HG03520 (cell line): ENCODE measurements around the gene APOA4.

ENCODE experiments used
- ATAC-seq: cut with Tn5 transposase; IDR thresholded peaks from one replicate; pipeline ENCODE4 v1.9.1; 2021; ENCODE audit warnings: mild to moderate bottlenecking, moderate library complexity; ENCODE audit not compliant: unreplicated experiment

The APOA4 gene

DNA sequence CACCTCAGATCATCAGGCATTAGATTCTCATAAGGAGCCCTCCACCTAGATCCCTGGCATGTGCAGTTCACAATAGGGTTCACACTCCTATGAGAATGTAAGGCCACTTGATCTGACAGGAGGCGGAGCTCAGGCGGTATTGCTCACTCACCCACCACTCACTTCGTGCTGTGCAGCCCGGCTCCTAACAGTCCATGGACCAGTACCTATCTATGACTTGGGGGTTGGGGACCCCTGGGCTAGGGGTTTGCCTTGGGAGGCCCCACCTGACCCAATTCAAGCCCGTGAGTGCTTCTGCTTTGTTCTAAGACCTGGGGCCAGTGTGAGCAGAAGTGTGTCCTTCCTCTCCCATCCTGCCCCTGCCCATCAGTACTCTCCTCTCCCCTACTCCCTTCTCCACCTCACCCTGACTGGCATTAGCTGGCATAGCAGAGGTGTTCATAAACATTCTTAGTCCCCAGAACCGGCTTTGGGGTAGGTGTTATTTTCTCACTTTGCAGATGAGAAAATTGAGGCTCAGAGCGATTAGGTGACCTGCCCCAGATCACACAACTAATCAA, 8.8 kb upstream of the APOA4 start:
- no peak for ATAC-seq

DNA sequence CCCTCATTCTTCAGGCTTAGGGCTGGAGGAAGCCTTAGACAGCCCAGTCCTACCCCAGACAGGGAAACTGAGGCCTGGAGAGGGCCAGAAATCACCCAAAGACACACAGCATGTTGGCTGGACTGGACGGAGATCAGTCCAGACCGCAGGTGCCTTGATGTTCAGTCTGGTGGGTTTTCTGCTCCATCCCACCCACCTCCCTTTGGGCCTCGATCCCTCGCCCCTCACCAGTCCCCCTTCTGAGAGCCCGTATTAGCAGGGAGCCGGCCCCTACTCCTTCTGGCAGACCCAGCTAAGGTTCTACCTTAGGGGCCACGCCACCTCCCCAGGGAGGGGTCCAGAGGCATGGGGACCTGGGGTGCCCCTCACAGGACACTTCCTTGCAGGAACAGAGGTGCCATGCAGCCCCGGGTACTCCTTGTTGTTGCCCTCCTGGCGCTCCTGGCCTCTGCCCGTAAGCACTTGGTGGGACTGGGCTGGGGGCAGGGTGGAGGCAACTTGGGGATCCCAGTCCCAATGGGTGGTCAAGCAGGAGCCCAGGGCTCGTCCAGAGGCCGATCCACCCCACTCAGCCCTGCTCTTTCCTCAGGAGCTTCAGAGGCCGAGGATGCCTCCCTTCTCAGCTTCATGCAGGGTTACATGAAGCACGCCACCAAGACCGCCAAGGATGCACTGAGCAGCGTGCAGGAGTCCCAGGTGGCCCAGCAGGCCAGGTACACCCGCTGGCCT, 7.2 kb upstream of the APOA4 start:
- no peak for ATAC-seq

DNA sequence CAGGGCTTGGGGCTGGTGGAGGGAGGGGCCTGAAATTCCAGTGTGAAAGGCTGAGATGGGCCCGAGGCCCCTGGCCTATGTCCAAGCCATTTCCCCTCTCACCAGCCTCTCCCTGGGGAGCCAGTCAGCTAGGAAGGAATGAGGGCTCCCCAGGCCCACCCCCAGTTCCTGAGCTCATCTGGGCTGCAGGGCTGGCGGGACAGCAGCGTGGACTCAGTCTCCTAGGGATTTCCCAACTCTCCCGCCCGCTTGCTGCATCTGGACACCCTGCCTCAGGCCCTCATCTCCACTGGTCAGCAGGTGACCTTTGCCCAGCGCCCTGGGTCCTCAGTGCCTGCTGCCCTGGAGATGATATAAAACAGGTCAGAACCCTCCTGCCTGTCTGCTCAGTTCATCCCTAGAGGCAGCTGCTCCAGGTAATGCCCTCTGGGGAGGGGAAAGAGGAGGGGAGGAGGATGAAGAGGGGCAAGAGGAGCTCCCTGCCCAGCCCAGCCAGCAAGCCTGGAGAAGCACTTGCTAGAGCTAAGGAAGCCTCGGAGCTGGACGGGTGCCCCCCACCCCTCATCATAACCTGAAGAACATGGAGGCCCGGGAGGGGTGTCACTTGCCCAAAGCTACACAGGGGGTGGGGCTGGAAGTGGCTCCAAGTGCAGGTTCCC, 6.5 kb upstream of the APOA4 start, which contains the start of gene APOC3:
Gene APOC3 (plus strand): TSS at position 383 of the 659 bp plus-strand sequence. CDS start 676 bp downstream, outside the sequence.
- no peak for ATAC-seq

DNA sequence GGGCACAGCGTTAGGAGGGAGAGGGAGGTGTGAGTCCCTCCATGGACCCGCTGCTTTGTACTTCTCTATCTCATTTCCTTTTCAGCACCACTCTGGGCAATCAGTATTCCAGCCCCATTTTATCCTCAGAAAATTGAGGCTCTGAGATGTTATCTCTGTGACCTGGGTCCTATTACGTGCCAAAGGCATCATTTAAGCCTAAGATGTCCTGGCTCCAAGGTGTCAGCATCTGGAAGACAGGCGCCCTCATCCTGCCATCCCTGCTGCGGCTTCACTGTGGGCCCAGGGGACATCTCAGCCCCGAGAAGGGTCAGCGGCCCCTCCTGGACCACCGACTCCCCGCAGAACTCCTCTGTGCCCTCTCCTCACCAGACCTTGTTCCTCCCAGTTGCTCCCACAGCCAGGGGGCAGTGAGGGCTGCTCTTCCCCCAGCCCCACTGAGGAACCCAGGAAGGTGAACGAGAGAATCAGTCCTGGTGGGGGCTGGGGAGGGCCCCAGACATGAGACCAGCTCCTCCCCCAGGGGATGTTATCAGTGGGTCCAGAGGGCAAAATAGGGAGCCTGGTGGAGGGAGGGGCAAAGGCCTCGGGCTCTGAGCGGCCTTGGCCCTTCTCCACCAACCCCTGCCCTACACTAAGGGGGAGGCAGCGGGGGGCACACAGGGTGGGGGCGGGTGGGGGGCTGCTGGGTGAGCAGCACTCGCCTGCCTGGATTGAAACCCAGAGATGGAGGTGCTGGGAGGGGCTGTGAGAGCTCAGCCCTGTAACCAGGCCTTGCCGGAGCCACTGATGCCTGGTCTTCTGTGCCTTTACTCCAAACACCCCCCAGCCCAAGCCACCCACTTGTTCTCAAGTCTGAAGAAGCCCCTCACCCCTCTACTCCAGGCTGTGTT, 5.8 kb upstream of the APOA4 start:
- ATAC-seq, result no peak

DNA sequence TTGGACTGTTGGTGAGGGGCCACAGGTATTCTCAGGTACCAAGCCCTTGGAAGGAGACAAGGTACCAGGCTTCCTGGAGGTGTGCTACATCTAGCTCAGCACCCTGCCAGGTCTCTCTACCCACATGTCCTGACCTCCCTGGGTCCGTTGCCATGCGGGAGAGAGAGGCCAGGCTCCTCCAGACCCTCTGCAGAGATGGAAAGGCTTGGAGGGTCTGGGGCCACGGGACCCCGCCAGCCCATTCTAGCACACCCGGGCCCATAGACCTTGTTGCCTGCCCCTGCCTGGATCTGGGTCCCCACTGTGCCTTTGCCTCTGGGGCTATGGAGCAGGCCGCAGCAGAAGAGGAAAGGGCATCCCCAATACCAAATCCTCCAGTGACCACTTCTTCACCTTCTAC, 4.4 kb upstream of the APOA4 start:
- ATAC-seq, result no peak

DNA sequence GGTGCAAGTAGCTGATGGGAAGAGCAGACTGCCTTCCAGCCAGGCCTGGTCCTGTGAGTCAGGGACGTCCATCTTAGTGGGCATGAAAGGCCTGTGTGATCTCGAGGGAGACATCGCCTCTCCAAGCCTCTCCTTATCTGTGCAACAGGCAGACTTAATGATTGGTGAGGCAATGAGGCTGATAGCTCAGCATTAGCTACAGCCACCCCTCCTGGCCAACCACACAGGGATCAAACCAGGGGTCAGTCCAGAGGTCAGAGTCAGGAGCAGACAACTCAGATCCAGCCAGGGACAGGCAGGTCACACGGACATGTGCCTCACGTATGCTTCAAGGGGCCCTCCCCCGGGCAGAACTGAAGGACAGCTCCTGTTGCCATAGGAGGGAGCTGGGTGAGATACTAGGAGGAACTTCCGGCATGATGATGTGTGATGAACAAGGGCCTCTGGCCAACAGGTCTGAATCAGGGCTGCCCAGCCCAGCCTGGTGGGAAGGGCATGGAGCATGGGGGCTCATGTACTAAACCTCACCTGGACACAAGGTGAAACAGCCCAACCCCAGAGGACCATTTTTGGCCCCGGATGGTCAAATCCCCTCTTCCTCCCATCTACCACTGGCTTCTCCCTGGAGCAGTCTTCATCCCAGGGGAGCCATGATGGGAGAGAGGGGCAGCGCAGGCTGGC, 3.8 kb upstream of the APOA4 start:
- no peak for ATAC-seq

DNA sequence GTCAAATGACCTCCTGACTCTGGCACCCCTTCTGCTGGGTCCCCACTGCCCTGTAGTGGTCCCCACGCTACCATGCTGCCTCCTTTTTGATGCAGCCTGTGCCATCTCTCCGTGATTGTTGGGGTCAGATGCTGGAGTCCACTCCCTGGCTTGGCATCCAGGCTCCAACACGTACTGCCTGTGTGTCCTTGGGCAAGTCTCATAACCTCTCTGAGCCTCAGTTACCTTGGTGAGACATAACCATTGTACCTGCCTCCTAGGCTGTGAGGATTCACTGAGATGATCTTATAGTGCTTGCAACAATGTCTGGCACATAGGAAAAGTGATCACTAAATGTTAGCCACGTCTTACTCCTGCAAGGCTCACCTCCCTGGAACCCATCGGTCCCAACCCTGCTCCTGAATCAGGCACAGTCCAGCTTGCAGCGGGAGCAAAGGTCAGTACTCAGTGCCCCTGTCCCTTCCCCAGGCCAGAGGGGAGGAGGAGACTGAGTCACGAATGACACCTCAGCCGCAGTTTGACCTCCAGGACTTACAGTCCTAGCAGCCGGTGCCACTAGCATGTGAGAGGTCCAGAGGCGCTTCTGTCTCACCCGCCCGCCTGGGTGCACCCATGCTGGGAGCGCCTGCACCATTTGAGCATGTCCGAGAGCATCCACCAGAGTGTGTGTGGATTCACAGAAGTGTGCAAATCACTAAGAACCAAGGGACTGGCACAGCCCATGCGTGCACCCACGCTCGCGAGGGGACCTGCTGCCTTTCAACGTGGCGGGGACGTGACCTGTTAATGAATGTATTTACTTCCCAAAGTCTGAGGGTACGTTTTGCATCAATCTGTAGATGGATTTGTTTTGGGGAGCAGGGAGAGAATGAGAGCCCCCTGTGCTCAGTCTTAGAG, 3.0 kb upstream of the APOA4 start:
- no peak for ATAC-seq

DNA sequence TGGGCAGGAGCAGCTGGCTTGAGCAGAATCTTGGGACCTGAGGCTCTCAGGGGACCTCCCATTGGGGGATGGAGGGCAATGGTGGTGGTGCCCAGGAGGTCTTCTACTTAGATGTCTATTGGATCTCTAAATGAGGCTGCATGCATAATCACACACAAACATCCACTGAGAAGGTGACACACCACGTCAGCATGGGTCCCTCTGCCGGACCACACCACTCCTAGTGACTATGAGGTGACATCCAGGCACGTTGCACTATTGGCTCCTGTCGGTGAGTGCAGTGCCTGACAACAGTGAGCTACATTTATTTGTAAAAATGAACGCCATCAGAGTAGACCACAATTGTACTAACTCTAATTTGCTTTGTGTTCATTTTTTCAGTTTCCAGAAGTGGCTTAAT, 2.3 kb upstream of the APOA4 start:
- no peak for ATAC-seq

DNA sequence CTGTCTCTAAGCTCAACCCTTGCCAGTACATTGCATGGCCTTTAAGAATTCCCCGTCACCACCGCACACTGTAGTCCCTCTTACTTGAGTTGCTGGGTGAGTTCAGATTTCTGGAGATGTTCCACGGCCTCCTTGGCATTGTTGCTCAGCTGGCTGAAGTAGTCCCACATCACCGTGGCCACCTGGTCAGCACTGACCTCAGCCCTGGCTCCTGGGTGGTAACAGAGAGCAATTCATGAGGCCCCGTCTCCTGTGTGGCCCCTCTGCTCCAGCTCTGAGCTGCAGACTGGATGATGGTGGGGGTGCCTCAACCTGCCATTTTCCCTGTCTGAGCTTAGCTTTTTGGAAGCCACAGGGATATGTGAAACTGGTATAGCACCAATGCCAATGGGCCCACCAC, 529 bp downstream of the APOA4 start:
- no peak for ATAC-seq

DNA sequence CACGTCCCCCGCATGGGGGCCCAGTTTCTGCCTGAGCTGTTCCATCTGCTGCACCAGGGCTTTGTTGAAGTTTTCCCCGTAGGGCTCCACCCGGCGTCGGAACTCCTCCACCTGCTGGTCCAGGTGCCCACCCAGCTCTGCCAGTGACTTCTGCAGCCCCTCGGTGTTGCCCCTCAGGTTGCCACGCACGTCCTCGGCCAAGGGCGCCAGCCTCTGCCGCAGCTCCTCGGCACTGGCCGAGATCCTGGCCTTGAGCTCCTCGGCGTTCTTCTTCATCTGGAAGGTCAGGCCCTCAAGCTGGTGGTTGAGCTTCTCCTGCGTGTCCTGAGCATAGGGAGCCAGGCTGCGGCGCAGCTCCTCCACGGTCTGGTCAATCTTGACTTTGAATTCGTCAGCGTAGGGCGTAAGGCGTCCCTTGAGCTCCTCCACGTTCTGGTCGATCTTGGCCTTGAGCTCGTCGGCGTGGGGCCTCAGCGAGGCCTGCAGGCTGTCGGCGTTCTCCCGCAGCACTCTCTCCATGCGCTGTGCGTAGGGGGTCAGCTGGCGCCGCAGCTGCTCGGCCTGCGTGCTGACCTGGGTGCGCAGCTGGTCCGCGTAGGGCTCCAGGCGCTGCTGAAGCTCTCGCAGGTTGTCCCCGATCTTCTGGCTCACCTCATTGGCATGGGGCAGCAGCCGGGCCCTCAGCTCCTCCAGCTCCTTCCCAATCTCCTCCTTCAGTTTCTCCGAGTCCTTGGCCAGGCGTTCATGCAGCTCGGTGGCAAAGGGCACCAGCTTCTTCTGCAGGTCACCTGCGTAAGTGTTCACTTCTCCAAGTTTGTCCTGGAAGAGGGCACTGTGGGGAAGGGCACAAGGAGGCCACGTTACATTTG, 1.8 kb downstream of the APOA4 start:
- ATAC-seq, result no peak

DNA sequence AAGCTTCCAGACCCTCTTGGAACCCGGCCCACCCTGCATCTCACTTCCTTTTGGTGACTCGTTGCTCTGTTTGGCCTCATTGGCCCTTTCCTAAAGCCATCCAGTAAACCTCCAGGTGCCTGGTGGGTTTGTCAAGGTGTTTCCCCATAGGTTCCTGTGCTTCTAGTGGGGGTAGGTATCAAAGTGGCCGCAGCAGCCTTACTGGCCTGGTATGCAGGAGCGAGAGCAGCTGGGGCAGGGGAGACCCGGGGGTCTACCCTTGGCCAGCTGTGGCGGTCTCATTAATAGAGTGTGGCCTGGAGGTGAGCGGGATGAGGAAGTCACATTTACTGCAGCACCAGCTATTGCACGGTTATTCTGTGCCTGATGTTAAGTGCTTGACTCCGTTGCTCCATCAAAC, 4.1 kb downstream of the APOA4 start:
- ATAC-seq, result no peak

DNA sequence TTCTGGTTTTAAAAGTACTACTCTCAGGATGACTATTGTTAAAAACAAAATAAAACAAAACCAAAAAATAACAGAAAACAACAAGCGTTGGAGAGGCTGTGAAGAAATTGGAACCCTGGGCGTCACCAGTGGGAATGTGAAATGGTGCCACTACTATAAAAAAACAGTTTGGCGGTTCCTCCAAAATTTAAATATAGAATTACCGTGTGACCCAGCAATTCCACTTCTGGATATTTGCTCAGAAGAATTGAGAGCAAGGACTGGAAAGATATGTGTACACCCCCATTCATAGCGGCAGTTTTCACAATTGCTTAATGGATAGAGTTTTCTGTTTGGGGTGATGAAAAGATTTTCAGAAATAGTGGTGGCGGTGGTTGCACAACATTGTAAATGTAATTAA, 8.6 kb downstream of the APOA4 start:
- no peak for ATAC-seq

DNA sequence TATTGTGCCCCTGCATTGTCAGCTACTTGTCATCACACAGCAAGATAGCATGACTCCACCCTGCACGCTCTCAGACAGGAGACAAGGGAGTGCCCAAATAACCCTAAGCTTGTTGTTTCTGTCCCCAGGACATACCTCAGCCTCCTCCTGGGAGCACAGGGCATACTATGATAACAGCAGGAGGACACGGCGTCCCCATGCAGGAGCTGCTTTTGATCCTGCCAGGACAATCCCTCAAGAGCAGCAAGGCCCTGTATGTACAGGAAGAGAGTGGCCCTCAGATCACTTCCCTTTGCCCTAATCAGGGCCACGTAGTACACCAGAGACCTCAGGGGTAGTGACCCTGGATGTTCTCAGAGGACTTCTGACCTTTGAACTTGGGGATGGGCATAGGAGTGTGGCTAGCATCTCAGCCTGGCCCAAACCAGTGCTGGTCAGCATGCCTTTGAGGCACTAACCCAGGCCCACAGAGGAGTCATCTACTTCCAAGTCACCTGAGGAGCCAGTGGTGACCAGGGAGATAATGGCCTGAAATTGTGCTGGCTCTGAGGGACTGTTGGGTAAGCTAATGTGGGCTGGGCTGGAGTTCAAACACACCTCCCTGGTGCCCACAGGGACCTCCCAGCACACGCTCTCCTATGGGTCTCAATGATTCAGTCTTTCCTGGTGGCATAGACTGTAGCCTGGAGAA, 9.2 kb downstream of the APOA4 start:
- ATAC-seq, result no peak

DNA sequence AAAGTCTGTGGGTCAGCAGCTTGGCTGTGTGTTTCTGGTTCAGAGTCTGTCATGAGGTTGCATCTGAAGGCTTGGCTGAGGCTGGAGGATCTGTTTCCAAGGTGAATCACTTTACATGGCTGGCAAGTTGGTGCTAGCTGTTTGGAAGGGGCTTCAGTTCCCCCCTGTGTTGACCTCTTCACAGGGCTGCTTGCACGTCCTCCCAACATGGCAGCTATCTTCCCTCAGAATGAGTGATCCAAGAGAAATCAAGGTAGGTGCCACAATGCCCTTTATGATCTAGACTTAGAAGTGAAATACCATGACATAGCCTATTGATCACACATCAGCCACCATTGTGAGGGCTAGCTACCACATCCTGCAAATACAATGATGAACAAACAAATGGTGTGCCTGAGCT, 9.9 kb downstream of the APOA4 start:
- ATAC-seq, result no peak

DNA sequence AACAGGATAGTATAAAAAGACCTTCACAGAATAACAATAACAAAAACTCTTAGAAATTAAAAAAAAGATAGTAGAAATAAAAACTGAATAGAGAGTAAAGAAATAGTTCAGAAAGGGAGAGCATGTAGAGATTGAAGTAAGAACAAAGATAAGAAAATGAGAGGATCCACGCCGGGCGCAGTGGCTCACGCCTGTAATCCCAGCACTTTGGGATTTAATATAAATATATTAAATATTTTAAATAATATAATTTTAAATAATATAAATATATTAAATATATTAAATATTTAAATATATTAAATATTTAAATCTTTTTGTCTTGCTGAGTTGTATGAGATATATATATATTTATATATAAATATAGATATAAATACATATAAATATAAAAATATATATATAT, 11.0 kb downstream of the APOA4 start:
- ATAC-seq, result no peak

DNA sequence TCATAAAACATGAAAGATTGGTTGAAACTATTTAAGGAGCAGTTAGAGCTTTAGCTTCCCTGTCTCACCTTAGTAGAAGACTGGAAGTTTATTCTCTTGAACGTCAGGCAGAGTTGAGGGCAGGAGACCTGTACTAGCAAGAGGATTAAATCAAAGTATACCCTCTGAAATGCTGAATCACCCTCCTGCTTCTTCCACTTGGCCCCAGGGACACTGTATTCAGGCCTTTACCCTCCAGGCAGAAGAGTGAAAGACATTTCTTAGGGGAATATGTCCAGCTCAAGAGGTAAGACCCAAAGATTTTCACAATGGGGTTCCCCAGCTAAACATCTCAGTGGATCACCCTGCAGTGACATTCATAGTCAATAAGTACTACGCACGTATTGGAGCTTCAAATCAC, 11.9 kb downstream of the APOA4 start:
- no peak for ATAC-seq

DNA sequence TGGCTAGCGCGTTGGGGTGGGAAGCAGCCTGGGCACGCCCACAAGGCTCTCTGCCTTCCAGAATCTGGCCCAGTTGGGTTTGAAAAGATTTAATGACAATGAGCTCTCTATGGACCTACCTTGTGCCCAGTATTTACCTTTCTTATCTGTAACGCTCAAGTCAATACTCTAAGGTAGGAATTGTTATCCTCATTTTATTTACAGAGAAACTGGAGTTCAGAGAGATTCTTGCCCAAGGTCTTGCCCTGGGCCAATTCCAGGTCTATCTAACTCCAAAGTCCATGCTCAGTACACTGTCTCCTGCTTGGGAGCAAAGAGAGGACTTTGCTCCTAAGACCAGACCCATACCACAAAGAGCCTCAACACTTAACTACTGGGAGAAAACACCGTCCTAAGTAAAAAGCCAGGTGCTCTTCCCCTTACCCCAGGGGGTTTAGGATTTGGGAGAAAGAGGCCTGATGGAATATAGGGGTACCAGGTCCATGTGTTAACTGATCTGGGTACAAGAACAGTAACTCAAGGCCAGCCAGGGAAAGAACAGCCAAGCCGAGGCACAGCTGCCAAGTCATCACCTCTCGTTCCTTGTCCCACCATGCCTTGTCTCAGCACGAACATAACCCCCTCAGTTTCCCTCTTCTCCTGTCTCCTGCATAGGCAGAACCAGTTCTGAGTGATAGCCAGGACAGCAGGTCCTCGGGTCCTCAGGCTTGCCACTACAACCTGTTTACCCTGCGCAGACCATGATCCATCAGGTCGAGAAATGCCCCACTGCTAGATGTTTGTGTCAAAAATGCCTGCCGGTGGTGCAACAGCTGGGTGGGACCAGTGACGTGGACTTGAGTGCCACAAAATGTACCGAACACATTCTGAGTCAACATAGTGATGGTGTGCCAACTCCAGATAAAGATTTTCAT, 14.6 kb downstream of the APOA4 start:
- no peak for ATAC-seq
